HG03045 (cell line): Measurements from ENCODE around the gene CALML6.
"Not testable (repeated sequence)": the region's sequence is repeated elsewhere in the genome, so short reads cannot be mapped to it uniquely, and the experiment has no call there.

Experiments used
- ATAC-seq: cut with Tn5 transposase; IDR thresholded peaks from one replicate; pipeline ENCODE4 v1.9.1; 2021; ENCODE audit warnings: mild to moderate bottlenecking, moderate library complexity; ENCODE audit not compliant: unreplicated experiment

The CALML6 gene

GRCh38 chr1:1922956-1923833 is 8.1 kb downstream of the CALML6 start:
- ATAC-seq = no peak

- no peak for ATAC-seq
Measured at GRCh38 chr1:1924386-1924785, 9.3 kb downstream of the CALML6 start.

- no peak for ATAC-seq
Measured at GRCh38 chr1:1924849-1925248, 9.8 kb downstream of the CALML6 start.

- ATAC-seq = no peak
Measured at GRCh38 chr1:1925437-1926345, 10.6 kb downstream of the CALML6 start.

- ATAC-seq = no peak
Measured at GRCh38 chr1:1926346-1926811, 11.3 kb downstream of the CALML6 start.

GRCh38 chr1:1926886-1927660 is 12.0 kb downstream of the CALML6 start:
- ATAC-seq = no peak

- no peak for ATAC-seq
Measured at GRCh38 chr1:1927751-1928150, 12.7 kb downstream of the CALML6 start.

GRCh38 chr1:1928231-1929101 is 13.4 kb downstream of the CALML6 start:
- no peak for ATAC-seq

GRCh38 chr1:1929102-1929638 is 14.1 kb downstream of the CALML6 start:
- ATAC-seq = no peak

GRCh38 chr1:1929639-1930545 is 14.8 kb downstream of the CALML6 start:
- ATAC-seq = no peak

GRCh38 chr1:1934848-1935247 is 19.8 kb downstream of the CALML6 start:
- not testable (repeated sequence) for ATAC-seq

GRCh38 chr1:1937061-1937460 is 22.0 kb downstream of the CALML6 start:
- no peak for ATAC-seq

- no peak for ATAC-seq
Measured at GRCh38 chr1:1937549-1938275, 22.7 kb downstream of the CALML6 start.

GRCh38 chr1:1938276-1938573 is 23.2 kb downstream of the CALML6 start:
- ATAC-seq = no peak

- ATAC-seq = no peak
Measured at GRCh38 chr1:1938613-1939295, 23.7 kb downstream of the CALML6 start.

GRCh38 chr1:1939296-1940122 is 24.4 kb downstream of the CALML6 start:
- ATAC-seq = no peak

GRCh38 chr1:1940123-1940425 is 25.0 kb downstream of the CALML6 start:
- ATAC-seq = no peak
